GM12801 (cell line): Measurements from ENCODE around the gene GNPTG.

Experiments
- CTCF ChIP-seq: IDR thresholded peaks from one replicate; pipeline ENCODE4 v1.5.1; 2011; ENCODE audit warnings: control low read depth; ENCODE audit not compliant: insufficient read length; ENCODE audit errors: extremely low read depth

The GNPTG gene

GRCh38 chr16:1345087-1345486 is 6.6 kb upstream of the GNPTG start:
- TF ChIP-seq CTCF, result no peak

- no peak for TF ChIP-seq CTCF
These were observed 5.9 kb upstream of the GNPTG start for GRCh38 chr16:1345651-1346421.

GRCh38 chr16:1346422-1347285 is 5.1 kb upstream of the GNPTG start:
- TF ChIP-seq CTCF, result no peak

- no peak for TF ChIP-seq CTCF
These were observed 4.4 kb upstream of the GNPTG start for GRCh38 chr16:1347286-1347855.

GRCh38 chr16:1347962-1348361 is 3.8 kb upstream of the GNPTG start:
- TF ChIP-seq CTCF, result no peak

- TF ChIP-seq CTCF, result no peak
These were observed 3.3 kb upstream of the GNPTG start for GRCh38 chr16:1348441-1348840.

- no peak for TF ChIP-seq CTCF
These were observed 2.8 kb upstream of the GNPTG start for GRCh38 chr16:1348926-1349325.
